Keratinocyte (primary cell): Measurements from ENCODE around the gene NOVA2.

Experiments used
- EZH2 ChIP-seq: IDR thresholded peaks from one replicate; pipeline ENCODE4 v1.6.1; 2012; ENCODE audit warnings: inconsistent platforms, mild to moderate bottlenecking, low read length, moderate library complexity
- TF ChIP-seq, protein P1 (sequence below), 3 experiments: IDR thresholded peaks in 1 of 3; conservative IDR thresholded peaks in 1 of 3; optimal IDR thresholded peaks in 1 of 3; 2 replicates in 2 of 3; 3 replicates in 1 of 3; pipeline versions ENCODE3 to v1.5.1; 2011; ENCODE audit warnings: low read length in 3 of 3, mild to moderate bottlenecking in 3 of 3, moderate library complexity in 2 of 3, control low read depth in 1 of 3, inconsistent platforms in 1 of 3; ENCODE audit not compliant: insufficient read depth in 2 of 3; ENCODE audit errors: extremely low read depth in 1 of 3

DNA sequence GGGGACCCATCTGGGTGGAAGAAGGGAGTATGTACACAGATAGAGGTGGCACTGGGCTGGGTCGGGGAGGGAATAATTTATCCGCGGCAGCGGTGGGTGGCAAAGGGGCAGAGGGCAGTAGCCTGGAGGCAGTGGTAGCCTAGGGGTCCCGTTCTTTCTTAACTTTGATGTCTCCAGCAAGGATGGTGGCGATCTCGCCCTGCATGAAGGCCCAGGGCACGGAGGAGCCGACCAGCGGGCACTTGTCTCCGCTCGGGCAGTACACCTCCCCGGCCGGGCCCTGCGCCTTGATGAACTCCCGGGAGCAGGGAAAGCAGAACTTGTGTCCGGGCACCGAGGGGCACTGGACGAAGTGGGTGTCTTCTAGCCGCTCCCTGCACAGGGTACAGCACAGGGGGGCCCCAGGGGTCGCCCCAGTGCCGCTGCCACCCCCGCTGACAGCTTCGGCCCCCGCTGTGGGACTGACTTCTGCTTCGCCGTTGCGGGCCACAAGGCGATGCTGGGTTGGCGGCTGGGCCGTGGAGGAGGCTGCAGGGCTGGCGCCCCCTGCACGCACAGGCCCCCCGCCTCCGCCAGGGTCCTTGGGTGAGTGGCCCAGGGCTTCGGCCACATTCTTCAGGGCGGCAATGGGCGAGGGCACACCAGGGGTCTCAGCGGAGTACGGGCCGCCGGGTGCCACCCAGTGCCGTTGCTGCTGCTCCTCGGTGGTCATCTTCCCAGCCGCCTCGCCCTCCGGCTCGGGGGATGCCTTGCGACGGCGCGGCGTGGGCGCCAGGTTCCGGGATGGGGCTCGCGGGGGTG lies 89.6 kb downstream of the NOVA2 start:
- TF ChIP-seq, protein P1, sequence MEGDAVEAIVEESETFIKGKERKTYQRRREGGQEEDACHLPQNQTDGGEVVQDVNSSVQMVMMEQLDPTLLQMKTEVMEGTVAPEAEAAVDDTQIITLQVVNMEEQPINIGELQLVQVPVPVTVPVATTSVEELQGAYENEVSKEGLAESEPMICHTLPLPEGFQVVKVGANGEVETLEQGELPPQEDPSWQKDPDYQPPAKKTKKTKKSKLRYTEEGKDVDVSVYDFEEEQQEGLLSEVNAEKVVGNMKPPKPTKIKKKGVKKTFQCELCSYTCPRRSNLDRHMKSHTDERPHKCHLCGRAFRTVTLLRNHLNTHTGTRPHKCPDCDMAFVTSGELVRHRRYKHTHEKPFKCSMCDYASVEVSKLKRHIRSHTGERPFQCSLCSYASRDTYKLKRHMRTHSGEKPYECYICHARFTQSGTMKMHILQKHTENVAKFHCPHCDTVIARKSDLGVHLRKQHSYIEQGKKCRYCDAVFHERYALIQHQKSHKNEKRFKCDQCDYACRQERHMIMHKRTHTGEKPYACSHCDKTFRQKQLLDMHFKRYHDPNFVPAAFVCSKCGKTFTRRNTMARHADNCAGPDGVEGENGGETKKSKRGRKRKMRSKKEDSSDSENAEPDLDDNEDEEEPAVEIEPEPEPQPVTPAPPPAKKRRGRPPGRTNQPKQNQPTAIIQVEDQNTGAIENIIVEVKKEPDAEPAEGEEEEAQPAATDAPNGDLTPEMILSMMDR (optimal IDR thresholded peaks at IDR 0.05 in 1 of 3, IDR thresholded peaks at IDR 0.05 in 1 of 3, conservative IDR thresholded peaks at IDR 0.05 in 1 of 3; ENCODE audit: extremely low read depth in 1 of 3, insufficient read depth in 2 of 3, low read length in 3 of 3): no peak
- no peak for TF ChIP-seq EZH2
